Measurements from ENCODE around the gene TPI1.

The TPI1 gene

DNA sequence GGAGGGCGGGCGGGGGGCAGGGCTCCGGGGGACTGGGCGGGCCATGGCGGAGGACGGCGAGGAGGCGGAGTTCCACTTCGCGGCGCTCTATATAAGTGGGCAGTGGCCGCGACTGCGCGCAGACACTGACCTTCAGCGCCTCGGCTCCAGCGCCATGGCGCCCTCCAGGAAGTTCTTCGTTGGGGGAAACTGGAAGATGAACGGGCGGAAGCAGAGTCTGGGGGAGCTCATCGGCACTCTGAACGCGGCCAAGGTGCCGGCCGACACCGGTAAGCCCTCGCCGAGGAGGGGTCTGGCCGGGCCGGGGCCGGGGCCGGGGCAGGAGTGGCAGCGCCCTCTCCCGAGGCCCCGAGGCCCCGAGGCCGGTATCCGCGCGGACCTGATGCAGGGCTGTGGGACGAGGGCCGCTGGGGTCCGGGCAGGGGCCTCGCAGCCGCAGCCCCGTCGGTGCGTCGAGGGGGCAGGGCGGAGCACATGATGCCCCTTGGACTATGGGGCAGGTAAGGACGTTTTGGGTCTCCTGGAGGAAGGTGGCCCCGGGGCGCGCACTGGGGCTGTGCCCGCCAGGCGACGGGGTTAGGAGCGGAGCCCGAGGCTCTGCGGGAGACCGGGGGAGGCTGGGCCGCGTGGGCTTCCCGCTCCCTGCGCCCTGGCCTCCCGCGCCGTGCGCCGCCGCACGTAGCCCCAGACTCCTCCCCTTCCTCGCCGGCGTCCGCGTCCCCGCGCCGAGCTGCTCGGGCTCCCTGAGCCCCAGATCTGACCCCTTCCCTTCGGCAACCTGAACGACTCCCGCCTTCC lies at the start of gene TPI1:
Gene TPI1, plus strand, starts transcription at position 119 of the 798 bp plus-strand sequence. Its CDS starts 36 bp downstream, at position 155.
- DNase-seq, result peak; percentile 91
- peaks cover 57% of the 10 kb centered on the region for H3K36me3 Mint-ChIP-seq (ENCODE audit: low read depth)
- H3K4me1 Mint-ChIP-seq, result peaks cover 58% of the 10 kb centered on the region
- TF ChIP-seq CTCF (IDR thresholded peaks at IDR 0.05), result no peak
- H3K27me3 Mint-ChIP-seq (ENCODE audit: low read depth, poor library complexity), result peaks cover 4% of the 10 kb centered on the region
- no peaks in the 10 kb centered on the region for H3K9me3 Mint-ChIP-seq
- peak within 1 kb of the TSS; percentile 93 for H3K27ac Mint-ChIP-seq
- peak within 1 kb of the TSS; percentile 94 for H3K4me3 Mint-ChIP-seq

DNA sequence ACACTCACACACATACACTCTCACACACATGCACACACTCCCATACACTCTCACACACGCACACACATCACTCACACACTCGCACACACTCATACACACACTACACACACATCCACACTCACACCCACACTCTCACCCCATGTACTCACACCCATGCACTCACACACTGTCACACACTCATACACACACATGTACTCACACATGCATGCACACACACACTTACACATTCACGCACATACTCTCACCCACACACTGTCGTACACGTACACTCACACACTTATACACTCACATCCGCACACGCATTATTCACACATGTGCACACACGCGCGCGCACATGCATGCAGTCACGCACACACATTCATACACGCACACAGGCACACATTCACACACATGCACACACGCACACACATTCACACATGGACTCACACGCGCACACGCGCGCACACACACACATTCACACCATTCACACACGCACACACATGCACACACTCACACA lies 49.6 kb upstream of the TPI1 start:
- peak overlapping the region; percentile 64 for H3K27ac Mint-ChIP-seq
- H3K36me3 Mint-ChIP-seq (ENCODE audit: low read depth), result no peaks in the 10 kb centered on the region
- DNase-seq, result no peak
- peaks cover 70% of the 10 kb centered on the region for H3K4me1 Mint-ChIP-seq
- no peak for TF ChIP-seq CTCF (IDR thresholded peaks at IDR 0.05)
- H3K9me3 Mint-ChIP-seq, result no peaks in the 10 kb centered on the region
- peaks cover 7% of the 10 kb centered on the region for H3K27me3 Mint-ChIP-seq (ENCODE audit: low read depth, poor library complexity)
- peak overlapping the region; percentile 22 for H3K4me3 Mint-ChIP-seq

DNA sequence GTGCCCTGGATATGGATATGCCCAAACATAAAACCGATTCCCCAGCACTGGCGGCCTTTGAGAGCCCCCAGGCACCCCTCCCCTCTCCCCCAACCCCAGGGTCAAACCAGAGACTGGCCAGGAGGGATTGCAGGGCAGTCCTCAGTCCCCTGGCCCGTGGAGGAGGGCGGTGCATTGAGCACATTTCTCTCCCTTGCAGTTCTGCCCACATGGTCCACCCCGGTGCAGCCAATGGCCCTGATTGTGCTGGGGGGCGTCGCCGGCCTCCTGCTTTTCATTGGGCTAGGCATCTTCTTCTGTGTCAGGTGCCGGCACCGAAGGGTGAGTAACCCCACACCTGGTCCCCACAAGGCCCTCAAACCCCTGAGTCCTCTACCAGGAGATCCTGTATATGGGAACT lies 49.1 kb upstream of the TPI1 start:
- H3K4me3 Mint-ChIP-seq, result peak overlapping the region; percentile 22
- DNase-seq, result peak; percentile 39
- no peak for TF ChIP-seq CTCF (IDR thresholded peaks at IDR 0.05)
- peak overlapping the region; percentile 80 for H3K27ac Mint-ChIP-seq
- peaks cover 10% of the 10 kb centered on the region for H3K27me3 Mint-ChIP-seq (ENCODE audit: low read depth, poor library complexity)
- H3K36me3 Mint-ChIP-seq (ENCODE audit: low read depth), result no peaks in the 10 kb centered on the region
- no peaks in the 10 kb centered on the region for H3K9me3 Mint-ChIP-seq
- H3K4me1 Mint-ChIP-seq, result peaks cover 75% of the 10 kb centered on the region

GRCh38 chr12:6818645-6819044 lies 48.7 kb upstream of the TPI1 start:
- Mint-ChIP-seq H3K9me3 (no peaks in the 10 kb centered on the region), H3K27ac (peak overlapping the region; percentile 80), H3K4me3 (peak overlapping the region; percentile 22), H3K36me3 (ENCODE audit: low read depth) (no peaks in the 10 kb centered on the region), H3K27me3 (ENCODE audit: low read depth, poor library complexity) (peaks cover 10% of the 10 kb centered on the region), H3K4me1 (peaks cover 79% of the 10 kb centered on the region)
- DNase-seq, result no peak
- TF ChIP-seq CTCF (IDR thresholded peaks at IDR 0.05), result no peak

DNA sequence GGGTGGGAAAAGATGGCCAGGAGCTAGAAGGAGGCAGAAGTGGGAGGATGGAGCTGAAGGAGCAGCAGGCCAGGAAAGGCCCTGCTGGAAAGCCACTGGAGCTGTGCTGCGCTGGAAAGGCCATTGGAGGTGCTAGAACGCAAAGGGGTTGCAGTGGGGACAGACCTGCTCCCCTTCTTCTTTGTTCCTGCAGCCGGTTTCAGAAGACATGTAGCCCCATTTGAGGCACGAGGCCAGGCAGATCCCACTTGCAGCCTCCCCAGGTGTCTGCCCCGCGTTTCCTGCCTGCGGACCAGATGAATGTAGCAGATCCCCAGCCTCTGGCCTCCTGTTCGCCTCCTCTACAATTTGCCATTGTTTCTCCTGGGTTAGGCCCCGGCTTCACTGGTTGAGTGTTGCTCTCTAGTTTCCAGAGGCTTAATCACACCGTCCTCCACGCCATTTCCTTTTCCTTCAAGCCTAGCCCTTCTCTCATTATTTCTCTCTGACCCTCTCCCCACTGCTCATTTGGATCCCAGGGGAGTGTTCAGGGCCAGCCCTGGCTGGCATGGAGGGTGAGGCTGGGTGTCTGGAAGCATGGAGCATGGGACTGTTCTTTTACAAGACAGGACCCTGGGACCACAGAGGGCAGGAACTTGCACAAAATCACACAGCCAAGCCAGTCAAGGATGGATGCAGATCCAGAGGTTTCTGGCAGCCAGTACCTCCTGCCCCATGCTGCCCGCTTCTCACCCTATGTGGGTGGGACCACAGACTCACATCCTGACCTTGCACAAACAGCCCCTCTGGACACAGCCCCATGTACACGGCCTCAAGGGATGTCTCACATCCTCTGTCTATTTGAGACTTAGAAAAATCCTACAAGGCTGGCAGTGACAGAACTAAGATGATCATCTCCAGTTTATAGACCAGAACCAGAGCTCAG lies 48.0 kb upstream of the TPI1 start:
- H3K4me1 Mint-ChIP-seq, result peaks cover 87% of the 10 kb centered on the region
- no peaks in the 10 kb centered on the region for H3K9me3 Mint-ChIP-seq
- H3K36me3 Mint-ChIP-seq (ENCODE audit: low read depth), result no peaks in the 10 kb centered on the region
- peak overlapping the region; percentile 93 for H3K27ac Mint-ChIP-seq
- peak overlapping the region; percentile 90 for H3K4me3 Mint-ChIP-seq
- peaks cover 10% of the 10 kb centered on the region for H3K27me3 Mint-ChIP-seq (ENCODE audit: low read depth, poor library complexity)
- no peak for DNase-seq
- TF ChIP-seq CTCF (IDR thresholded peaks at IDR 0.05), result no peak

All from nephron progenitor cell (in vitro differentiated cells).